Tibial nerve (tissue), 3 donors: Measurements from ENCODE around the gene RNF212.

ENCODE experiments used
- CTCF ChIP-seq, 5 experiments: fragments of 200-600 bp in 3 of 5; fragments of 450-650 bp in 2 of 5; sonication (generic) in 3 of 5; IDR thresholded peaks; one replicate each; pipeline ENCODE4 v1.5.1; 2016 to 2019; ENCODE audit warnings: antibody characterized with exemption in 5 of 5, mild to moderate bottlenecking in 3 of 5, moderate library complexity in 2 of 5
- POLR2A ChIP-seq, 2 donors: fragments of 450-650 bp; IDR thresholded peaks; one replicate each; pipeline ENCODE4 v1.6.1; 2017; ENCODE audit warnings: antibody characterized with exemption in 2 of 2, mild to moderate bottlenecking in 2 of 2, moderate library complexity in 2 of 2

- TF ChIP-seq CTCF (IDR thresholded peaks at IDR 0.05) = no peak
- no peak for TF ChIP-seq POLR2A (IDR thresholded peaks at IDR 0.05)
Measured at GRCh38 chr4:1029529-1029928, 83.8 kb downstream of the RNF212 start.
